HG03025 (cell line): ENCODE measurements around the gene EXOSC9.

Source experiments
- ATAC-seq: cut with Tn5 transposase; IDR thresholded peaks from one replicate; pipeline ENCODE4 v1.9.1; 2021; ENCODE audit warnings: mild to moderate bottlenecking, moderate library complexity; ENCODE audit not compliant: unreplicated experiment, low FRiP score

Gene EXOSC9

DNA sequence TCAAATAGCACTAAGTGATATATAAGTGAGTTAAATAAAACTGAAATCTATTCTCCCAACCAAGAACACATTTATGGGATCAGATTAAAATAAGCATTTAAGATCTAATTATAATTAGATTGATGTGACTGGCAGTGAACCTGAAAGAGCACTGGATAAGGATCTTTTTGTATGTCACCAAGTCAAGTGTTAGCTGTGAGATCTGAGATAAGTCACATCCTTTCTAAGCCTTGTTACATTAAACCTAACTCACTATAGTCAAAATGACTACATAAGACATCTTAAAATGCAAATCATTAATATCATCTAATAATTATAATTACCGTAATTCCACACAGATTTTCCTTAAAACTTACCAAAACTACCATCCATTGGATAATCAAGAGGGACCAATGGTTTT is 20.9 kb downstream of the EXOSC9 start:
- ATAC-seq = no peak

DNA sequence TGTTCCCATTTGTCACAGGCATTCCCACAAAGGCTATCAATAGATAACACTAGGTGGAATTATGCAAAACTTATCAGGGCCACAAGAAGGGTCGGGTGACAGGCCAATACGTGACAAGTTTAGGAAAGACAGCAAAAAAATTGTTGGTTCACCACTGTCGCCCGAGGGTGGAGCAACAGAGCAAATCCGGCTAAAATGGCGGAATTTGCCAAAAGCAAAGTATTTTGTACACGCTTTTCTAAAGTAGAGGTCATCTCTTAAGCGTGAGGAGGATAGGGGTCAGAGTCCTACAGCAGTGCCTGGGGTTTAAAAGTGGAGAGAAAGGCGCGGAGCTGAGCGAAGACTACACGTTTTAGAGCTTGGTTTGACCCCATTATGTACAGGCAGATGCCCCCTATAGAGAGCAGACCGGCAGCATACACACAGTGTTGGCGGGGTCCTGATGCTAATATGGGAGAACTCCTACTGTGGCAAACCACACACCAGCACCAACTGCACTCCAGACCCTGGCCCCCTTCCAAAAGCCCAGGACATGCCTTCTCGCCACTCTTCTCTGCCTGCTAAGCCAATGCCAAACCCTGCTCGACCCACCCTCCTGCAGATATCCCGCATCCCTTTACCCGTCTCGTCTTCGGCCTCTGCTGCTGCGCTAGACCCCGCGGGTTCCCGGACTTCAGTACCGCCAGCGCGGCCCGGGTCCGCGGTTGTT is 21.8 kb downstream of the EXOSC9 start:
- peak; percentile 50 for ATAC-seq

DNA sequence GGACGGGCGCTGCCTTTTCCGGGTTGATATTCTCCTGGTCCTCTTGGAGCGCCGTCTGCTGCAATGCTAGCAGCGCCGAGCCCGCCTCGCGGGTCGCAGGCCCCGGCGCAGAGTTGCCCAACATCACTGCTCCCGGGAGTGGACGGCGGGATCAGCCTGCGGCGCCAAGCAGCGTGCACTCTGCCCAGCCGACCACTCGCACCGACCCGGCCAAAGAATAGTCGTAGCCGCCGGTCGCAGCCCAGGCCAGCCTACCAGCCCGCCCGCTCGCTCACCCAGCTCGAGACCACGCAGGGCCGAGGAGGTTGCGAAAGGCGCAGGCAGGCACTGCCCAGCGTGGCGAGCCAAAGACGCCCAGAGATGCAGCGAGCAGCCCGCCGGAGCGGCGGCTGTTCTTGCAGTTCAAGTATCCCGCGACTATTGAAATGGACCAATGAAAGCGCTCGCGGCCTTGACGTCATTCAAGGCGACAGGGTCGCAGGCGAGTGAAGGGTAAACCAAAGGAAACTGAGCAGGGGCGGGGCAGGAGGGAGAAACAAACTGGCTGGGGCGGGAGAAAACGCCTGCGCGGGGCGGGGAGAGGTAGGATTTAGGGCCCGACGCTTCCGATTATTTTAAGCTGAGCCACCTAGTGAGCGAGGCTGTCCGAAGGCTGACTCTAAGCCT is 22.5 kb downstream of the EXOSC9 start, which contains the start of gene CCNA2:
Gene CCNA2 (minus strand): TSS at position 379 of the 666 bp plus-strand sequence. CDS start 255 bp downstream, at position 124.
- peak; percentile 94 for ATAC-seq

DNA sequence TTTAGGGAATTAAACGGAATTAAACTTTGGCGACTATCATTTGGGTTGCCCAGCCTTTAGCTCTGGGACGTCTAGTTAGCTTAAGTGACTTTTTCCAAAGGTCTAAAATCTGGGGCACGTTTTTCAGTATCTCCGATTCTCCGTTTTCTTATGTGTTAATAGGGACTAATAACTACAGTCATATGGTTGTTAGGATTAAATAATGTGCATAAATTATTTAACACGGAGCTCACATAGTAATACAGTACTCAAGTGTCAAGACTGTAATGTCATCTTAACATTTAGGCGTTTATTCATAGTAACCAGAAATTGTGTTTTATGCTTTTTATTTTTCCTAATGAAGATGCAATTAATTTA is 23.0 kb downstream of the EXOSC9 start:
- no peak for ATAC-seq

DNA sequence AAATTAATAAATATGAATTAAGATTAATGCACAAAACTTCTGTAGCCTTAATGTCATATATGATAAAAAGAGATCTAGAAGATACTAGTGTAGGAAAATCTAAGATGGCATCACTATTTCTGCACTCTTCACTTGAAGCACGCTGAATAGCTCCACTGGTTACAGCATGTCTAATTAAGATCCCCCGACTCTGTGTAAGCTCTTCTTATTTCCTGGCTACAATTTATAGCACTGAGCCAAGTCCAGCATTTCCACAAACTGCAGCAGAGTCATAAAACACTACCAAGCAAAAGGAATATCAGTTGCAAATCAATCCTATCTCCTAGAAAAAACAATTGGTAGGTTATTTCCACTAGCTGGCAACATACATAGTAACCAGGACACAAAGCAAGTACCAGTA is 23.8 kb downstream of the EXOSC9 start:
- no peak for ATAC-seq

DNA sequence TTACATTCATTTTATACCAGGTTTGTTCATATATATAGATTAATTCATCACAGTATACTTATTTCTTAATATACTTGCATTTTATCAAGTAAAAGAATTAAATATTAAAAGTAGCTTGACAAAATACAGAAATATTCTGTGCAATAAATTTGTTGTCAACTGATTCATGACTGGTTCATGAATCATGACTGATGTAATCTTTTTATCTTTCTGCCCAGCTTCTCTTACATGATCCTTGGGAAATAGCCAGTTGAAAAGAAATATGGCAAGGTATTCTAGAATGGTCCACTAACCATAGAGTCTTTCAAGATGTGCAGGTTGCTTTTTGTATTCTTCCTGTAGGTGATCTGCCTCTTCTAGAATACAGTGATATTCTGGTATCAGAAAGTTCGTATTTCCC is 26.7 kb downstream of the EXOSC9 start:
- no peak for ATAC-seq

DNA sequence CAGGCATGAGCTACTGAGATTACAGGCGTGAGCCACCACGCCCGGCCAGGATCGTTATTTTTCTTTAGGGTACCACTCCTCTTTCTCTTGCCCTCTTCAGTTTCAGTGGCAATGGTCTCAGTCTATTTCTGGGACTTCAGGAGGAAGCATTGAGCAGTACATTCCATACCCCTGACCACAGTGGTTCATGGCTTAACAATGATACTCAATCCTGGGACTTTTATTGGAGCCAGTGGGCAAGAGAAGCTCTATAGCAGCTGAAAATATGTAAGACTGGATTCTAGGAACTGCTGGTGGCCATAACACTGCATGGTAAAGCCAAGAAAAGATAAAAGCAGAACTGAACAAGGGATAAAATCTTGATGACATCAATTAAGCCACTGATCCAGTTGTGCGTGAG is 28.4 kb downstream of the EXOSC9 start:
- no peak for ATAC-seq

DNA sequence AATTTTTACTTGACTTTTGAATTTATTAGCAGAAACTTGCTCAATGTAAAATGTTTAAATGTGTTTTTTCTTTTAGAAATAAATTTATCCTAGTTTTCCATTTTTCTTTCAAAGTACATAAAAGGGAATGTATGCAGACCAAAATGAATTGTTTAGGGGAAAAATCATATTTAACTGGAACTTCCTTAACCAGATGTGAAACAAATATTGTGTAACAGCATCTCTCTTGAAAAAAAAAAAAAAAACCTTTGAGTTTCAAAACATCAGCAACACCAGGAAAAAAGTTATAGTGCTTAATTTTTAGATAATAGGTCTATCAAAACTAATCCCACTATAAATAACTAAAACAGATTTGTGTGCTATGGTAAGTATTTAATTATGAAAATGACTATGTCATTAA is 37.0 kb downstream of the EXOSC9 start:
- no peak for ATAC-seq

DNA sequence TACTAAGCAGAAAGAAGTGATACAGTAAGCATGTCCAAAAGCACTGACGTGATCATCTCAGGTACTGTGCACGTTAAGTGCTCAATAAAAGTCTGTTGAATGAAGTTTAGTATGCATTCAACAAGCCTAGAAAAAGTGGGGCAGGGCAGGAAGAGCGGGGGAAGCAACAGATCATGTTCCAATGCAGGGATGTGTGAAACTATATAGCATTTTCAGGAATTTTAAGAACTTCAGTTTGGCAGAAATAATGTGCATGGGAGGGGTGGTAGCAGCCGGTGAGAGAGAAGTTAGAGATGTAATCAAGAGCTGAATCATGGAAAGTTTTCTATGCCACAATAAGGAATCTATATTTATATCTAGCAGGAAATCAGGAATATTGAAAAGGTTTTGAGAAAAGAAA is 41.7 kb downstream of the EXOSC9 start:
- no peak for ATAC-seq

DNA sequence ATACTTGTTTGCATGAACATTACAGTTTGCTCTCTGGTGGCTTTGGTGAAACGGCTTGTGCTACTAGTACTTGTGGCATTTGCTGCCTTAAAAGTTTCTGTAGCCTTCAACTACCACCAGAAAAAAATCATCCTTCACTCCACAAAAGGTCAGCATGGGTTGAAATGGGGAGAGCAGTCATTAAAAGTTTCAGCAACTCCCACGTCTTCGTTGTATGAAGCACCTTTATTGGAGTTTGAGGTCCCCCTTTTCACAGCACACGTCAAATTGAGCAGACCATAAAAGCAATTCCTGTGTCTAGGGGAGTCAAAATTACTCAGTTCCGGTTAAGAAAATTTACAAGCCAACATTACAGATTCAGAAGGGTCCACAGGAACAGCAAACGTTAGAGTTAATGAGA is 45.5 kb downstream of the EXOSC9 start:
- ATAC-seq = no peak

DNA sequence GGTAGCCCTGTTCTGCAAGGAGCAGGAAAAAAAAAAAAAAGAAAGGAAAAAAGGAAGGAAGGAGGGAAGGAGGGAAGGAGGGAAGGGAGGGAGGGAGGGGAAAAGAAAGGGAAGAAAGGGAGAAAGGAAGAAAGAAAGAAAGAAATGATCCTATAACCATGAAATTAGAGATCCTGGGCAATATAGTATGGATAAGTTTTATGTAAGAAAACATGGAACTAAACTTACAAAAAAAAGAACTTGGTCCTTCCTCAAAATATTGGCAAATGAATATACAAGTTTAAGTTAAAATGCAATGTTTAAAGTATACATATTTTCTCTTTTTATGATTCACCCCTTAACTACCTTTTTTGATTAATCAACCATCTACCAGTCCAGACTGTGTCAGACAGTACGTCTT is 50.2 kb downstream of the EXOSC9 start:
- no peak for ATAC-seq

DNA sequence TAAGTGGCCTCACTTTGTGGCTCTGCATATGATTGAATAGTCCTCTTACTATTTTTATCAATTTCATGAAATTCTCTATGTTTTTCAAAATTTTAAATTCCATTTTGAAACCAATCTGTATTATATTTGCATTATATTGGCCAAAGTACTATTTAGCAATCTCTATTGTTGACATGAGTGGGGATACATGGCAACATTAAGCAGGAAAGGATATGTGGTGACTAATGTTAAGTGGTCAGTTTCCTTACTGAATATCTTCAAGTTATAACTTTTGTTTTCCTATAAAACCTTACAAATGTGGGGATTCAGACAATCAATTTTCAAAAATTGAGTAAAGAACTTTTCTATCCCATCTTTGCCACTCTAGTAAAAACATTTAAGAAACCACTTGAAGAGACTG is 59.0 kb downstream of the EXOSC9 start:
- no peak for ATAC-seq

DNA sequence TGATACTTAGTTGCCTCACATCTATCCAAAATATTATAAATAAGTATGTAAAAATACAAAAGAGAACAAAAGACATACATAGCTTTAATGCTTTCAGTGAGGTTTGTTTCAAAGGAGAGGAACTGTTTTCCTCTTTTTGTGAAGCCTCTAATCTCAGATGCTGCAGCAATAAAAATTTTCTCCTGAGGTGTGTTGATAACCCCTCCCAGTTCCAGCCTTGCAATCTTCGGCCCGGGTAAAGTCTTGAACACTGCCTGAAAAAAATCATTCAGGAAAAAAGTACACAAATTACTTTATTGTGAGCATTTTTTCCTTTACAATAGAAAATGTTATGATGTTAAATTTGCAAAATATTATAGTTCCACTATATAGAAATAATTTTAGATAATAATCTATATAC is 60.3 kb downstream of the EXOSC9 start:
- ATAC-seq = no peak

DNA sequence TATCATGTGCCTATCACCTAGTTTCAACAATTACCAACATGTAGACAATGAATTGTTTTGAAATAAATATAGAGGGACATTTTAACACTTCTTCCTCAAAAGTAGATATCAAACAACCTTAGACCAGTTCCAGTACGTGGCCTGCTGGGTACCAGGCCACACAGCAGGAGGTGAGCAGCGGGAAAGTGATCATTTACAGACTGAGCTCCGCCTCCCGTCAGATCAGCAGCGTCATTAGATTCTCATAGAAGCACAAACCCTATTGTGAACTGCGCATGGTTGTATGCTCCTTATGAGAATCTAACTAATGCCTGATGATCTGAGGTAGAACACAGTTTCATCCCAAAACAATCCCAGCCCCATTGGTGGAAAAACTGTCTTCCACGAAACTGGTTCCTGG is 62.7 kb downstream of the EXOSC9 start:
- no peak for ATAC-seq
